VCaP (cell line): ENCODE results near the gene TCEA2.

Source experiments
- H3K27ac ChIP-seq: fragments of 450-650 bp; 2 replicates; pipeline ENCODE4 v1.5.1; 2017
- CTCF ChIP-seq: fragments of 450-650 bp; conservative IDR thresholded peaks from 2 replicates; pipeline ENCODE4 v1.5.1; 2017; ENCODE audit warnings: mild to moderate bottlenecking, moderate library complexity

The TCEA2 gene

GRCh38 chr20:64074963-64075362 is 12.0 kb downstream of the TCEA2 start:
- no peak for TF ChIP-seq CTCF
- no peak overlapping the region for H3K27ac ChIP-seq

GRCh38 chr20:64075556-64075955 is 12.6 kb downstream of the TCEA2 start:
- TF ChIP-seq CTCF, result no peak
- no peak overlapping the region for H3K27ac ChIP-seq

GRCh38 chr20:64076061-64076997 is 13.3 kb downstream of the TCEA2 start:
- TF ChIP-seq CTCF, result no peak
- H3K27ac ChIP-seq, result no peak overlapping the region

GRCh38 chr20:64077094-64077493 is 14.1 kb downstream of the TCEA2 start:
- no peak overlapping the region for H3K27ac ChIP-seq
- TF ChIP-seq CTCF, result no peak

- H3K27ac ChIP-seq, result no peak overlapping the region
- TF ChIP-seq CTCF, result no peak
These were observed 14.5 kb downstream of the TCEA2 start for GRCh38 chr20:64077541-64077875.

GRCh38 chr20:64077876-64078551 is 15.0 kb downstream of the TCEA2 start:
- no peak for TF ChIP-seq CTCF
- peak overlapping the region; percentile 91; the same call in 1 of the 2 replicates for H3K27ac ChIP-seq

- no peak for TF ChIP-seq CTCF
These were observed 15.9 kb downstream of the TCEA2 start for GRCh38 chr20:64078934-64079272.

More at GRCh38 chr20:64078934-64079272, 15.9 kb downstream of the TCEA2 start:
- H3K27ac ChIP-seq, result peak overlapping the region; percentile 91
